Upper lobe of left lung (tissue), 6 donors: ENCODE data around the gene NKIRAS1. TPM values are rescaled to one million over a fixed set of nuclear protein-coding genes. Genes with fewer than 3 reads are reported as not detected.

ENCODE experiments used
- ATAC-seq, 2 donors: fragments of 200-7000 bp; cut with Tn5 transposase; one replicate each; pipeline ENCODE4 v1.9.1; 2022; ENCODE audit warnings: mild to moderate bottlenecking in 2 of 2, moderate library complexity in 2 of 2; ENCODE audit not compliant: low FRiP score in 2 of 2
- DNase-seq, 2 donors: peaks; one replicate each; pipeline ENCODE4 v3.0.0-alpha.2; 2019 to 2020
- H3K27ac ChIP-seq, 4 donors: fragments of 200-600 bp; sonication (generic); one replicate each; pipeline ENCODE4 v1.5.1; 2016 to 2019
- H3K27me3 ChIP-seq, 4 donors: fragments of 200-600 bp; sonication (generic); one replicate each; pipeline ENCODE4 v1.5.1; 2017 to 2019
- H3K36me3 ChIP-seq, 4 donors: fragments of 200-600 bp; sonication (generic); one replicate each; pipeline ENCODE4 v1.5.1; 2016 to 2019
- H3K4me1 ChIP-seq, 4 donors: fragments of 200-600 bp; sonication (generic); one replicate each; pipeline ENCODE4 v1.5.1; 2018 to 2019
- H3K4me3 ChIP-seq, 4 donors: fragments of 200-600 bp; sonication (generic); one replicate each; pipeline ENCODE4 v1.5.1; 2017 to 2019; ENCODE audit warnings: mild to moderate bottlenecking in 2 of 4, moderate library complexity in 1 of 4
- H3K9me3 ChIP-seq, 4 donors: fragments of 200-600 bp; sonication (generic); one replicate each; pipeline ENCODE4 v1.5.1; 2018 to 2019
- EP300 ChIP-seq, 4 donors: sonication (generic); formaldehyde crosslinking; IDR thresholded peaks; one replicate each; pipeline ENCODE4 v1.5.1; 2017; ENCODE audit warnings: antibody characterized with exemption in 4 of 4, control low read depth in 2 of 4
- POLR2A ChIP-seq, 4 donors: fragments of 450-650 bp; IDR thresholded peaks; one replicate each; pipeline ENCODE4 v1.5.1; 2016 to 2017; ENCODE audit warnings: antibody characterized with exemption in 4 of 4, mild to moderate bottlenecking in 2 of 4
- POLR2AphosphoS5 ChIP-seq, 2 donors: sonication (generic); formaldehyde crosslinking; IDR thresholded peaks; one replicate each; pipeline ENCODE4 v1.5.1; 2017; ENCODE audit warnings: antibody characterized with exemption in 2 of 2
- WGBS, 2 donors: methylation state at CpG; one replicate each; pipeline ENCODE4 v1.1.5; 2017 to 2018; 5-methylcytosine and 5-hydroxymethylcytosine counted together
- total RNA-seq, 6 donors: library from RNA; depleted of rRNA in 4 of 6; stranded (reverse); fragments of >200 nt in 4 of 6; gene quantifications; one replicate each; pipeline versions ENCODE4 v1.1.0 to v1.2.1, GENCODE V29; 2016 to 2021
- TF ChIP-seq, protein P1 (sequence below), 6 experiments: fragments of 450-650 bp in 4 of 6; fragments of 200-600 bp in 2 of 6; sonication (generic) in 2 of 6; IDR thresholded peaks; one replicate each; pipeline ENCODE4 v1.5.1; 2016 to 2019; ENCODE audit warnings: antibody characterized with exemption in 6 of 6
- donor health status: DM: no; HTN: no; CAD: no; lungs with moderate emphysema.
- donor health status: DM: no; HTN: yes; CAD: no; lungs with severe emphysema.

NKIRAS1 gene
- total RNA-seq, 6 donors from 2014 or later: 3.1 to 18.0 (median 9.1) TPM

DNA sequence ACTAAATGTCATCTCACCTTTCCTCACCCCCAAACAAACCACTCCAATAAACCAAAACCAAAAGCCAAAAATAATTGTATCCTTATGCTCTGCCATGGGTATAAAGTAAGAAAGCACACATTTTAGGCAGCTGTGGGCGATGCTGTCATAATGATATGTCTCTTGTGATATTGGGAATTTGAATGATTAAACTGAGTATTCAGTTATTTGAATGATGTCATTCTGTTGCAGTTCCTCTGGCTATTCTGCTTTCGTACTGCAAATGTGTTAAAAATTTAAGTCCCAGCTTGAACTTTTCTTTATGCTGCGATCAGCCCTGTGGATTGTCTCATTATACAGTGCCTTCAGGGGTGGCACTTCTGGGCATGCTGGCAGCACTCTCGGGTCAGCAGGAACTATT is 17.5 kb upstream of the NKIRAS1 start:
- Histone ChIP-seq H3K36me3 (no peaks in the 10 kb centered on the region), H3K4me3 (no peak overlapping the region), H3K4me1 (no peaks in the 10 kb centered on the region), H3K27me3 (no peaks in the 10 kb centered on the region), H3K9me3 (no peaks in the 10 kb centered on the region), H3K27ac (no peak overlapping the region)
- TF ChIP-seq POLR2AphosphoS5 (IDR thresholded peaks at IDR 0.05) (no peak), POLR2A (IDR thresholded peaks at IDR 0.05) (no peak), EP300 (IDR thresholded peaks at IDR 0.05) (no peak)
- TF ChIP-seq, protein P1, sequence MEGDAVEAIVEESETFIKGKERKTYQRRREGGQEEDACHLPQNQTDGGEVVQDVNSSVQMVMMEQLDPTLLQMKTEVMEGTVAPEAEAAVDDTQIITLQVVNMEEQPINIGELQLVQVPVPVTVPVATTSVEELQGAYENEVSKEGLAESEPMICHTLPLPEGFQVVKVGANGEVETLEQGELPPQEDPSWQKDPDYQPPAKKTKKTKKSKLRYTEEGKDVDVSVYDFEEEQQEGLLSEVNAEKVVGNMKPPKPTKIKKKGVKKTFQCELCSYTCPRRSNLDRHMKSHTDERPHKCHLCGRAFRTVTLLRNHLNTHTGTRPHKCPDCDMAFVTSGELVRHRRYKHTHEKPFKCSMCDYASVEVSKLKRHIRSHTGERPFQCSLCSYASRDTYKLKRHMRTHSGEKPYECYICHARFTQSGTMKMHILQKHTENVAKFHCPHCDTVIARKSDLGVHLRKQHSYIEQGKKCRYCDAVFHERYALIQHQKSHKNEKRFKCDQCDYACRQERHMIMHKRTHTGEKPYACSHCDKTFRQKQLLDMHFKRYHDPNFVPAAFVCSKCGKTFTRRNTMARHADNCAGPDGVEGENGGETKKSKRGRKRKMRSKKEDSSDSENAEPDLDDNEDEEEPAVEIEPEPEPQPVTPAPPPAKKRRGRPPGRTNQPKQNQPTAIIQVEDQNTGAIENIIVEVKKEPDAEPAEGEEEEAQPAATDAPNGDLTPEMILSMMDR (IDR thresholded peaks at IDR 0.05): no peak
- DNase-seq (no peak), ATAC-seq (no peak)
- WGBS, 2 donors: 89 to 90% methylated on average over 4 of the region's 4 CpGs

DNA sequence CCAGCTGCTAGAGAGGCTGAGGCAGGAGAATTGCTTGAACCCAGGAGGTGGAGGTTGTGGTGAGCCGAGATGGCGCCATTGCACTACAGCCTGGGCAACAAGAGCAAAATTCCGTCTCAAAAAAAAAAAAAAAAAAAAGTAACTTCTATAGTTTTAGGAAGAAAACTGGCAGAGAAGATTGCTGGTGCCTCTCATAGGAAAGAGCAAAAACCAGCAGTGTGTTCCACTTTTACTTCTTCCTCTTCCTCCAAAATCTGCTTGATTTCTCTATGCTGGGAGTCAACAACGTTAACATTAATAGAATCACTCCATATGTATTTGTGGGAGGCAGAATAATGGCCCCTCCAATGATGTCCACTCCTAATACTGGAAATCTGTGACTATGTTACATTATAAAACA is 15.8 kb upstream of the NKIRAS1 start:
- peaks cover 0 to 3% (median 0%) of the 10 kb centered on the region in 4 donors for H3K4me1 ChIP-seq
- TF ChIP-seq, protein P1 (IDR thresholded peaks at IDR 0.05): no peak
- no peak for TF ChIP-seq EP300 (IDR thresholded peaks at IDR 0.05)
- TF ChIP-seq POLR2A (IDR thresholded peaks at IDR 0.05): no peak
- no peak for TF ChIP-seq POLR2AphosphoS5 (IDR thresholded peaks at IDR 0.05)
- ATAC-seq (no peak), DNase-seq (no peak)
- no peaks in the 10 kb centered on the region for H3K9me3 ChIP-seq
- no peaks in the 10 kb centered on the region for H3K36me3 ChIP-seq
- 81 to 89% methylated on average over 4 of the region's 4 CpGs for WGBS, 2 donors
- H3K27ac ChIP-seq: no peak overlapping the region
- H3K27me3 ChIP-seq: no peaks in the 10 kb centered on the region
- H3K4me3 ChIP-seq: no peak overlapping the region

DNA sequence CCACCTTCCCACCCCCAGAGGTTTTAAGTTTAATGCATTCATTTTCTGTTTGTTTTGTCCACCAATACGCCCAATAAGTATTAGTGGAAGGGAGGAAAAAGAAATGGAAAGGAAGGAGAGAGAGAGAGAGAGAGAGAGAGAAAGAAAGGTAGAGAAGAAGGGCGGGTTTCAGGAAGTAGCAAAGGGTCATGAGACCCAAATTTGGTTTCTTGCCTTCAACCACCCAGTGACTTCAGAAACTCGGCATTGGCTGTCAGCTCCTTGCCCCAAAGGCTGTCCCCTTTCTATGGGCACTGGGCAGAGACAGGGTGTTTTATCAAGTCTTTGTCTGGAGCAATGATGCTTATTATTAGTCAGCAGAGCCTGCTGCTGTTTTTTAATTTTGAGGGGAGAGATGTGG is 14.8 kb upstream of the NKIRAS1 start:
- no peak for ATAC-seq
- no peak for DNase-seq
- no peaks in the 10 kb centered on the region for H3K36me3 ChIP-seq
- WGBS, 2 donors: 79 to 83% methylated on average over 3 of the region's 3 CpGs
- no peak overlapping the region for H3K4me3 ChIP-seq
- TF ChIP-seq POLR2AphosphoS5 (IDR thresholded peaks at IDR 0.05): no peak
- no peak for TF ChIP-seq POLR2A (IDR thresholded peaks at IDR 0.05)
- TF ChIP-seq EP300 (IDR thresholded peaks at IDR 0.05): no peak
- TF ChIP-seq, protein P1 (IDR thresholded peaks at IDR 0.05): no peak
- no peaks in the 10 kb centered on the region for H3K27me3 ChIP-seq
- peaks cover 0 to 4% (median 0%) of the 10 kb centered on the region in 4 donors for H3K4me1 ChIP-seq
- H3K9me3 ChIP-seq: no peaks in the 10 kb centered on the region
- H3K27ac ChIP-seq: no peak overlapping the region

DNA sequence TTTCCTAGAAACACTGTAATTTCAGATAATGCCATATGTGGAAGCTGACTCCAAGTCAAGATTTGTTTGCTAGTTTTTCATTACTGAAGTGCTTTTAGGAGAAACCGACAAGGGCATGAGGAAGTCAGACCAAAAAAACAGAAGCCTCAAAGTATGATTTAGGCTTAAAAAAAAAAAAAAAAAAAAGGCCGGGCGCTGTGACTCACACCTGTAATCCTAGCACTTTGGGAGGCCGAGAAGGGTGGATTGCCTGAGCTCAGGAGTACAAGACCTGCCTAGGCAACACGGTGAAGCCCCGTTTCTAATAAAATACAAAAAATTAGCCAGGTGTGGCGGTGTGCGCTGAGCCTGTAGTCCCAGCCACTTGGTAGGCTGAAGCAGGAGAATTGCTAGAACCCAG is 11.7 kb upstream of the NKIRAS1 start:
- Histone ChIP-seq H3K27me3 (no peaks in the 10 kb centered on the region), H3K4me3 (no peak overlapping the region), H3K9me3 (no peaks in the 10 kb centered on the region), H3K36me3 (no peaks in the 10 kb centered on the region), H3K27ac (no peak overlapping the region), H3K4me1 (peaks cover 0 to 4% (median 0%) of the 10 kb centered on the region in 4 donors)
- ATAC-seq: peak in 1 of 2 donors; percentile 23
- 48 to 56% methylated on average over 8 of the region's 8 CpGs for WGBS, 2 donors
- no peak for TF ChIP-seq EP300 (IDR thresholded peaks at IDR 0.05)
- TF ChIP-seq POLR2A (IDR thresholded peaks at IDR 0.05): no peak
- TF ChIP-seq, protein P1 (IDR thresholded peaks at IDR 0.05): no peak
- TF ChIP-seq POLR2AphosphoS5 (IDR thresholded peaks at IDR 0.05): no peak
- DNase-seq: peak in 1 of 2 donors; percentile 65

DNA sequence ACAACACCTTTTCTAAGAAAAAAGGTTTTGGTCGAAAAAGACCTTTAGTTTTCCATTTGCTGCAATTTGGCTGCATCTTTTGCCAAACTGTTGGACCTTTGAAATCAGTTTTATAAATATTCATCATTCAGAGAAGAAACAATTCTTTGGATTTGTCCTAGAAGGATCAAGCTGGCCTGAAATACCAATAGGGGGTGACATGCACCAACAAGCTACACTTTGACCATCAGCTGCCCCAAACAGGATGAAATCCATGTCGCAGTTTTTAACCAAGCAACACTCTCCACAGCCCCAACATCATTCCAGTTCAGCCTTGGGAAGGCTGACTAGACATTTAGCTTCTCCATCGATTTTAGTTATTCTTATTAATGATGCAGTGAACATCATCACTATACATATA is 9.9 kb upstream of the NKIRAS1 start:
- 84 to 85% methylated on average over 3 of the region's 3 CpGs for WGBS, 2 donors

More for the DNA sequence above, 9.9 kb upstream of the NKIRAS1 start:
- H3K27me3 ChIP-seq: no peaks in the 10 kb centered on the region
- H3K4me1 ChIP-seq: peaks cover 0 to 4% (median 0%) of the 10 kb centered on the region in 4 donors
- H3K9me3 ChIP-seq: no peaks in the 10 kb centered on the region
- TF ChIP-seq, protein P1 (IDR thresholded peaks at IDR 0.05): no peak
- ATAC-seq: no peak
- no peak overlapping the region for H3K27ac ChIP-seq
- H3K36me3 ChIP-seq: peaks cover 0 to 6% (median 0%) of the 10 kb centered on the region in 4 donors
- DNase-seq: no peak
- H3K4me3 ChIP-seq: no peak overlapping the region
